Measurements from ENCODE around the gene OR3A2. TPM values are rescaled to one million over a fixed set of nuclear protein-coding genes. Genes with fewer than 3 reads are reported as not detected.
"Not testable (repeated sequence)": the region's sequence is repeated elsewhere in the genome, so short reads cannot be mapped to it uniquely, and the experiment has no call there.

Gene OR3A2
- polyA plus RNA-seq (2013, experiment 1 of 2): not detected
- not detected for polyA plus RNA-seq (2013, experiment 2 of 2)

DNA sequence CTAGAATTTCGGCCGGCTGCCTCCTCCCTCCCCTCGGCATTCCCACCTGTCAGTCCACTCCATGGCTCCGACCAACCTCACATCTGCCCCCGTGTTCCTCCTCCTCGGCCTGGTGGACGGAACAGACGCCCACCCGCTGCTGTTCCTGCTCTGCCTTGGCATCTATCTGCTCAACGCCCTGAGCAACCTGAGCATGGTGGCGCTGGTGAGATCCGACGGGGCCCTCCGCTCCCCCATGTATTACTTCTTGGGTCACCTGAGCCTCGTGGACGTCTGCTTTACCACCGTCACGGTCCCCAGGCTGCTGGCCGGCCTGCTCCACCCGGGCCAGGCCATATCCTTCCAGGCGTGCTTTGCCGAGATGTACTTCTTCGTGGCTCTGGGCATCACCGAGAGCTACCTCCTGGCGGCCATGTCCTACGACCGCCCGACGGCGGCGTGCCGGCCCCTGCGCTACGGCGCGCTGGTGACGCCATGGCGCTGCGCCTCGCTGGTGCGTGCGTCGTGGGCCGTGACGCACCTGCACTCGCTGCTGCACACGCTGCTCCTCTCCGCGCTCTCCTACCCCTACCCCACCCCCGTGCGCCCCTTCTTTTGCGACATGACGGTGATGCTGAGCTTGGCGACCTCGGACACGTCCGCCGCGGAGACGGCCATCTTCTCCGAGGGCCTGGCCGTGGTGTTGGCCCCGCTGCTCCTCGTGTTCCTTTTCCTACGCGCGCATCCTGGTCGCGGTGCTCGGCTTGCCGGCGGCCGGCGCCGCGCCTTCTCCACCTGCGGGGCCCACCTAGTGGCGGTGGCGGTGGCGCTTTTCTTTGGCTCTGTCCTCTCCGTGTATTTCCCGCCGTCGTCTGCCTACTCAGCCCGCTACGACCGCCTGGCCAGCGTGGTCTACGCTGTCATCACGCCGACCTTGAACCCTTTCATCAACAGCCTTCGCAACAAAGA, at the start of gene OR3A2:
Gene OR3A2 (minus strand): TSS at position 440 of the 948 bp plus-strand sequence.
- H3K9me3 ChIP-seq (ENCODE audit: control insufficient read depth, low read length): peaks cover 10% of the 10 kb centered on the region
- H3K18ac ChIP-seq (ENCODE audit: low read depth in 1 of 2, low read length in 2 of 2): no peak within 1 kb of the TSS
- 92% methylated on average over 92 of the region's 92 CpGs for WGBS
- no peak within 1 kb of the TSS for H4K8ac ChIP-seq (ENCODE audit: low read length)
- H2BK5ac ChIP-seq (ENCODE audit: low read depth, low read length, poor library complexity, severe bottlenecking): no peak within 1 kb of the TSS
- DNase-seq: no peak
- no peaks in the 10 kb centered on the region for H3K79me1 ChIP-seq (replicated peaks; ENCODE audit: low read length, poor library complexity, severe bottlenecking)
- no peak within 1 kb of the TSS for H2BK120ac ChIP-seq (ENCODE audit: low read depth, low read length)
- H3K27ac ChIP-seq (ENCODE audit: low read length, poor library complexity, severe bottlenecking): no peak within 1 kb of the TSS
- no peak within 1 kb of the TSS for H2AK5ac ChIP-seq (ENCODE audit: low read length, severe bottlenecking)
- no peaks in the 10 kb centered on the region for H3K36me3 ChIP-seq (ENCODE audit: control insufficient read depth in 1 of 2, insufficient read depth in 2 of 2, low read depth in 1 of 2, low read length in 2 of 2)
- peaks cover 0 to 6% of the 10 kb centered on the region in 2 experiments for H3K27me3 ChIP-seq (ENCODE audit: control insufficient read depth in 1 of 2, insufficient read depth in 1 of 2, low read length in 2 of 2)
- H2BK15ac ChIP-seq (ENCODE audit: low read depth, poor library complexity, severe bottlenecking): no peak within 1 kb of the TSS
- no peak within 1 kb of the TSS for H3K9ac ChIP-seq (ENCODE audit: low read length)
- no peak within 1 kb of the TSS for H3K4me3 ChIP-seq (ENCODE audit: insufficient read depth in 1 of 2, low read depth in 1 of 2, low read length in 2 of 2)
- no peaks in the 10 kb centered on the region for H3K4me1 ChIP-seq (ENCODE audit: control insufficient read depth, insufficient read depth, low read depth, low read length)
- no peak within 1 kb of the TSS for H3K4me2 ChIP-seq (ENCODE audit: low read length, poor library complexity, severe bottlenecking)
- no peak within 1 kb of the TSS for H2AFZ ChIP-seq (ENCODE audit: low read depth, low read length)
- H3K23ac ChIP-seq (ENCODE audit: low read length in 2 of 2): no peak within 1 kb of the TSS
- peak within 1 kb of the TSS; percentile 18 for H4K91ac ChIP-seq (ENCODE audit: low read length)
- no peak within 1 kb of the TSS for H3K14ac ChIP-seq (ENCODE audit: low read length in 2 of 2)
- H3K4ac ChIP-seq (ENCODE audit: low read depth in 1 of 2, low read length in 2 of 2): no peak within 1 kb of the TSS
- no peak within 1 kb of the TSS for H2BK12ac ChIP-seq (ENCODE audit: low read length in 2 of 2)

DNA sequence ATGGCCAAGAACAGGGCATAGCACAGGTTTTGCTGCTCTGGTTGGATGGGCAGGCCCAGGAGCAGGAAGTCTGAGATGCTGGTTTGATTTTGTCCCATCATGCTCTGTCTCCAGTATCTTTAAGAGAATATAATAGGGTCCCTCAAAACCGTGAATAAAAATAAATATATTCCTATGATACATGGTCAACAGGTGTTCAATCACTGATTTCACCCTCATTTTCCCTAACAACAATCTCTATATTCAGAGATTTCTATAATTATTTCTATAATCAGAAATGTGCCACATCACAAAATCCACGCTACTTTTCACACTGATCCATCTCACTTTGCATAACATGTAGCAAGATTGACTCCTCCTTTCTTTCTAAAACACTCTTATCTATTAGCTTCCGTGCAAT, 47.6 kb upstream of the OR3A2 start, which contains the start of gene OR1E2:
Gene OR1E2 (minus strand): TSS at position 101 of the 400 bp plus-strand sequence. CDS start 0 bp downstream, at position 101.
- Histone ChIP-seq H2BK12ac (ENCODE audit: low read length in 2 of 2) (no peak within 1 kb of the TSS), H3K23ac (ENCODE audit: low read length in 2 of 2) (no peak within 1 kb of the TSS), H2AFZ (ENCODE audit: low read depth, low read length) (no peak within 1 kb of the TSS), H3K14ac (ENCODE audit: low read length in 2 of 2) (no peak within 1 kb of the TSS), H4K91ac (ENCODE audit: low read length) (no peak within 1 kb of the TSS), H3K36me3 (ENCODE audit: control insufficient read depth in 1 of 2, insufficient read depth in 2 of 2, low read depth in 1 of 2, low read length in 2 of 2) (no peaks in the 10 kb centered on the region), H3K9me3 (ENCODE audit: control insufficient read depth, low read length) (peaks cover 10% of the 10 kb centered on the region), H3K9ac (ENCODE audit: low read length) (no peak within 1 kb of the TSS), H4K8ac (ENCODE audit: low read length) (no peak within 1 kb of the TSS), H3K27ac (ENCODE audit: low read length, poor library complexity, severe bottlenecking) (no peak within 1 kb of the TSS), H3K79me1 (replicated peaks; ENCODE audit: low read length, poor library complexity, severe bottlenecking) (no peaks in the 10 kb centered on the region), H3K27me3 (ENCODE audit: control insufficient read depth in 1 of 2, insufficient read depth in 1 of 2, low read length in 2 of 2) (no peaks in the 10 kb centered on the region), H3K4ac (ENCODE audit: low read depth in 1 of 2, low read length in 2 of 2) (no peak within 1 kb of the TSS), H2AK5ac (ENCODE audit: low read length, severe bottlenecking) (no peak within 1 kb of the TSS), H2BK15ac (ENCODE audit: low read depth, poor library complexity, severe bottlenecking) (no peak within 1 kb of the TSS), H2BK5ac (ENCODE audit: low read depth, low read length, poor library complexity, severe bottlenecking) (no peak within 1 kb of the TSS), H2BK120ac (ENCODE audit: low read depth, low read length) (no peak within 1 kb of the TSS), H3K4me3 (ENCODE audit: insufficient read depth in 1 of 2, low read depth in 1 of 2, low read length in 2 of 2) (no peak within 1 kb of the TSS), H3K4me2 (ENCODE audit: low read length, poor library complexity, severe bottlenecking) (no peak within 1 kb of the TSS), H3K4me1 (ENCODE audit: control insufficient read depth, insufficient read depth, low read depth, low read length) (no peaks in the 10 kb centered on the region), H3K18ac (ENCODE audit: low read depth in 1 of 2, low read length in 2 of 2) (no peak within 1 kb of the TSS)
- WGBS: 69% methylated on average over 2 of the region's 3 CpGs
- DNase-seq: no peak

DNA sequence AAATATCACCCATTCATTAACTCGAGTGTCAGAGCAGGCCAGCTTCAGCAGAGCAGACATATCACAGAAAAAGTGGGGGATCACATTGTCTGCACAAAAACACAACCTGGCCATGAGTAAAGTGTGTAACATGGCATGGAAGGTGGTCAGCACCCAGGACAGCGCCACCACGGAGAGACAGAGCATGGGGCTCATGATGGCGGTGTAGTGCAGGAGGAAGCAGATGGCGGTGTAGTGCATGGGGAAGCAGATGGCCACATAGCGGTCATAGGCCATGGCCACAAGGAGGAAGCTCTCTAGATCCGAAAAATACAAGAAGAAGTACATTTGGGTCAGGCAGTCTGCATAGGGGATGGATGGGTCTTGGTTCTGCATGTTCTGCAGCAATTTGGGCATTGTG, 47.1 kb upstream of the OR3A2 start:
- H4K8ac ChIP-seq (ENCODE audit: low read length); H3K79me1 ChIP-seq (replicated peaks; ENCODE audit: low read length, poor library complexity, severe bottlenecking); H2BK5ac ChIP-seq (ENCODE audit: low read depth, low read length, poor library complexity, severe bottlenecking): not testable (repeated sequence)

DNA sequence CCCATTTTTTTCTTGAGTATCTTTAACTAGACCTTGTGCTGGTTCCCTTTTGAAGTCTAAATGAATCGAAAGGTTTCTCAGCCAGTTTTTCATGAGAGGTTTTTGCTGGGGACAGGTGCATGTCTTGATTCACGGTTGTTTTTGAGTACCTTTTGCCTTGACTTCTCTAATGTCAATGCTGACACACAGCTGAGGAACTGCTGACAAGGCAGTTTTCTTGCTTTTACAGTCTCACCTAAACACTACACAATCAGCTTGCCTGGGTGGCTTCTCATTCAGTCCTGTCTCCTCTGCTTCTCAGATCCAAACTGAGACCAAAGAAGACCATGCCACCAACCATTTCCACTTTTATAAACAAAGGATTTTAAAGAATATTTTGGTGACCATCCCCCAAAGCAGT, 32.1 kb upstream of the OR3A2 start:
- H3K23ac ChIP-seq (ENCODE audit: low read length in 2 of 2): no peak overlapping the region
- no peaks in the 10 kb centered on the region for H3K36me3 ChIP-seq (ENCODE audit: control insufficient read depth in 1 of 2, insufficient read depth in 2 of 2, low read depth in 1 of 2, low read length in 2 of 2)
- H2BK15ac ChIP-seq (ENCODE audit: low read depth, poor library complexity, severe bottlenecking): no peak overlapping the region
- no peak overlapping the region for H3K4ac ChIP-seq (ENCODE audit: low read depth in 1 of 2, low read length in 2 of 2)
- H2BK120ac ChIP-seq (ENCODE audit: low read depth, low read length): no peak overlapping the region
- no peak overlapping the region for H3K4me3 ChIP-seq (ENCODE audit: insufficient read depth in 1 of 2, low read depth in 1 of 2, low read length in 2 of 2)
- H4K91ac ChIP-seq (ENCODE audit: low read length): no peak overlapping the region
- H4K8ac ChIP-seq (ENCODE audit: low read length): no peak overlapping the region
- H3K18ac ChIP-seq (ENCODE audit: low read depth in 1 of 2, low read length in 2 of 2): no peak overlapping the region
- peaks cover 11% of the 10 kb centered on the region for H3K9me3 ChIP-seq (ENCODE audit: control insufficient read depth, low read length)
- WGBS: 33% methylated on average over 1 of the region's 2 CpGs
- no peak overlapping the region for H2AK5ac ChIP-seq (ENCODE audit: low read length, severe bottlenecking)
- H3K27me3 ChIP-seq (ENCODE audit: control insufficient read depth in 1 of 2, insufficient read depth in 1 of 2, low read length in 2 of 2): no peaks in the 10 kb centered on the region
- H3K9ac ChIP-seq (ENCODE audit: low read length): no peak overlapping the region
- DNase-seq: no peak
- no peak overlapping the region for H2BK12ac ChIP-seq (ENCODE audit: low read length in 2 of 2)
- H3K79me1 ChIP-seq (replicated peaks; ENCODE audit: low read length, poor library complexity, severe bottlenecking): no peaks in the 10 kb centered on the region
- H3K14ac ChIP-seq (ENCODE audit: low read length in 2 of 2): no peak overlapping the region
- H3K4me1 ChIP-seq (ENCODE audit: control insufficient read depth, insufficient read depth, low read depth, low read length): no peaks in the 10 kb centered on the region
- H3K27ac ChIP-seq (ENCODE audit: low read length, poor library complexity, severe bottlenecking): no peak overlapping the region
- H3K4me2 ChIP-seq (ENCODE audit: low read length, poor library complexity, severe bottlenecking): no peak overlapping the region
- no peak overlapping the region for H2AFZ ChIP-seq (ENCODE audit: low read depth, low read length)
- H2BK5ac ChIP-seq (ENCODE audit: low read depth, low read length, poor library complexity, severe bottlenecking): no peak overlapping the region

More for the DNA sequence above, 47.1 kb upstream of the OR3A2 start:
- not testable (repeated sequence) for H3K9me3 ChIP-seq (ENCODE audit: control insufficient read depth, low read length); H3K18ac ChIP-seq (ENCODE audit: low read depth in 1 of 2, low read length in 2 of 2); H3K23ac ChIP-seq (ENCODE audit: low read length in 2 of 2); H3K4me2 ChIP-seq (ENCODE audit: low read length, poor library complexity, severe bottlenecking); H2BK12ac ChIP-seq (ENCODE audit: low read length in 2 of 2); H3K27me3 ChIP-seq (ENCODE audit: control insufficient read depth in 1 of 2, insufficient read depth in 1 of 2, low read length in 2 of 2); H2BK15ac ChIP-seq (ENCODE audit: low read depth, poor library complexity, severe bottlenecking); H2BK120ac ChIP-seq (ENCODE audit: low read depth, low read length); H3K4me3 ChIP-seq (ENCODE audit: insufficient read depth in 1 of 2, low read depth in 1 of 2, low read length in 2 of 2); H2AFZ ChIP-seq (ENCODE audit: low read depth, low read length); DNase-seq; H3K4me1 ChIP-seq (ENCODE audit: control insufficient read depth, insufficient read depth, low read depth, low read length); H3K9ac ChIP-seq (ENCODE audit: low read length); H3K27ac ChIP-seq (ENCODE audit: low read length, poor library complexity, severe bottlenecking); H3K4ac ChIP-seq (ENCODE audit: low read depth in 1 of 2, low read length in 2 of 2); H3K36me3 ChIP-seq (ENCODE audit: control insufficient read depth in 1 of 2, insufficient read depth in 2 of 2, low read depth in 1 of 2, low read length in 2 of 2); H4K91ac ChIP-seq (ENCODE audit: low read length); H2AK5ac ChIP-seq (ENCODE audit: low read length, severe bottlenecking); H3K14ac ChIP-seq (ENCODE audit: low read length in 2 of 2)
- WGBS: 45% methylated on average over 7 of the region's 7 CpGs

Measured in mesenchymal stem cell (in vitro differentiated cells and primary cell).